ENCODE results near the gene SHMT1.
"Not testable (repeated sequence)": the region's sequence is repeated elsewhere in the genome, so short reads cannot be mapped to it uniquely, and the experiment has no call there.

SHMT1 gene

DNA sequence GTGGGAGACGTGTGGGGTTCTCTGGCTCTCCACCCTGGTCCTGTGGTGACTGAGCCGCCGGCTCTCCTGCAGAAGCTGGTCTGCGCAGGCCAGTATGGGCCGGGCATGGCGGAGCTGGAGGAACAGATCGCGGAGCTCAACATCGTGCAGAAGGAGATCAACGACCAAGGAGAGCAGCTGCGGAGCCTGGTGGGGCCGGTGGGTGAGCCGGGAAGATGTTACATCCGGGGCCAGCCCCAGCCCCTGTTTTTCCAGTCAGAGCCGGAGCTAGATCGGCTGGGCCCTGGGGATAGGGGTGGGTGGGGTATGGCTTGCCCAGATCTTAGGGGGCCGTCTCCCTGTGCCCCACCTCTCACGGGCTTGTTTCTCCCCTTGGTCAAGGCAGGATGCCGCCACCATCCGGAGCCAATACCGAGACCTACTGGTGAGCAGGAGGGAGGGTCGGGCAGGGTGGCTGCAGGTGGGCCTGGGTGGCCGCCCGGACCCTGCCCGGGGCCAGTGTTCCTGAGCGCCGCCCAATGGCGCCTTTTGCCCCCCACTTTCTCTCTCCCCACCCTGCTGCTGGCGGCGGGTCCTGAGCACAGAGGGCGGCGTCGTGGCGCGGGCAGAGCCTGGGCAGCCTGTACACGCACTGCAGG, 19.2 kb upstream of the SHMT1 start:
- TF ChIP-seq, protein P1, sequence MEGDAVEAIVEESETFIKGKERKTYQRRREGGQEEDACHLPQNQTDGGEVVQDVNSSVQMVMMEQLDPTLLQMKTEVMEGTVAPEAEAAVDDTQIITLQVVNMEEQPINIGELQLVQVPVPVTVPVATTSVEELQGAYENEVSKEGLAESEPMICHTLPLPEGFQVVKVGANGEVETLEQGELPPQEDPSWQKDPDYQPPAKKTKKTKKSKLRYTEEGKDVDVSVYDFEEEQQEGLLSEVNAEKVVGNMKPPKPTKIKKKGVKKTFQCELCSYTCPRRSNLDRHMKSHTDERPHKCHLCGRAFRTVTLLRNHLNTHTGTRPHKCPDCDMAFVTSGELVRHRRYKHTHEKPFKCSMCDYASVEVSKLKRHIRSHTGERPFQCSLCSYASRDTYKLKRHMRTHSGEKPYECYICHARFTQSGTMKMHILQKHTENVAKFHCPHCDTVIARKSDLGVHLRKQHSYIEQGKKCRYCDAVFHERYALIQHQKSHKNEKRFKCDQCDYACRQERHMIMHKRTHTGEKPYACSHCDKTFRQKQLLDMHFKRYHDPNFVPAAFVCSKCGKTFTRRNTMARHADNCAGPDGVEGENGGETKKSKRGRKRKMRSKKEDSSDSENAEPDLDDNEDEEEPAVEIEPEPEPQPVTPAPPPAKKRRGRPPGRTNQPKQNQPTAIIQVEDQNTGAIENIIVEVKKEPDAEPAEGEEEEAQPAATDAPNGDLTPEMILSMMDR (IDR thresholded peaks at IDR 0.05; ENCODE audit: low read length, missing control alignments) = no peak
- no peak overlapping the region for H3K4me3 ChIP-seq (replicated peaks; ENCODE audit: low read depth, low read length)
- no peak for DNase-seq (ENCODE audit: low read depth)

DNA sequence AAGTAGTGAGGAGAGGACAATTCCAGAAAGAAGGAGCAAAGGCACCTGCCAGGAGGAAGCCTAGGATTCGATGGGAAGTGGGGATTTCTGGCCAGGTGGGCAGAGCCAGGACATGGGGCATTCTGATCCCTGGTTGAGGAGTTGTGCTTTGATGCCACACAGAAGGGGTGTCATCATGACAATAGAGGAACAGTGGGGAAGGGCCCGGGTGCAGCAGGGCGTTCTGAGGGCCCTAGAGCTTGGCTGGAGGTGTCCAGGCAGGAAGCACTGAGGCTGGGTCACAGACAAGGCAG, 18.5 kb upstream of the SHMT1 start:
- DNase-seq (ENCODE audit: low read depth) = no peak
- TF ChIP-seq, protein P1 (IDR thresholded peaks at IDR 0.05; ENCODE audit: low read length, missing control alignments) = no peak
- H3K4me3 ChIP-seq (replicated peaks; ENCODE audit: low read depth, low read length) = no peak overlapping the region

DNA sequence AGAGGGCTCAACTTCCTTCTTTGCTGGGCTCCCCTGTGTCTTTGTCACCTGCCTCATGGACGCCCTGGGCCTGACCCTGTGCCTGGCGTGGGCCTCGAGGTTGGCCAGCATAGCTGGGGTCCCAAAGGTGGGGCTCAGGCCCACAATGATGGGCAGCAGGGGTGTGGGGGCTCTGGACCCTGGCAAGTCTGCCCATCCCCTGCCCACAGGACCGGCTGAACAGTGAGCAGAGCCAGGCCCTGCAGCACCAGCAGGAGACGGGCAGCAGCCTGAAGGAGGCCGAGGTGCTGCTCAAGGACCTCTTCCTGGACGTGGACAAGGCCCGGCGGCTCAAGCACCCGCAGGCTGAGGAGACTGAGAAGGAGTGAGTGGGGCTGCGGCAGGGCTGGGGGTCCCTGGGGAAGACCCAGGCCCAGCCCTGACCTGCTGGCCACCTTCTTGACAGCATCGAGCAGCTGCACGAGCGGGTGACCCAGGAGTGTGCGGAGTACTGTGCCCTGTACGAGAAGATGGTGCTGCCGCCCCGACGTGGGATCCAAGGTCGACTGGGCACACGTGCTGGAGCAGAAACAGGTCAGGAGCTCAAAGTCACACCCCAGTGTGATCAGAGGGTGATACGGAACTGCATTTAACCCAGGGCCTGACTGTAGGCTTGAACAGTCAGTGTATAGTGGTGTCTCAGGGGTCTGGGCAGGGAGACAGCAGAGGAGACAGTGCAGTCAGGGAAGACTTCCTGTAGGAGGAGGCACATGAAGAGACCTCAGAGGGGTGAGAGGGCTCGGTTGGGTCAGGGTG, 18.0 kb upstream of the SHMT1 start:
- DNase-seq (ENCODE audit: low read depth) = no peak
- H3K4me3 ChIP-seq (replicated peaks; ENCODE audit: low read depth, low read length) = no peak overlapping the region
- TF ChIP-seq, protein P1 (IDR thresholded peaks at IDR 0.05; ENCODE audit: low read length, missing control alignments) = no peak

DNA sequence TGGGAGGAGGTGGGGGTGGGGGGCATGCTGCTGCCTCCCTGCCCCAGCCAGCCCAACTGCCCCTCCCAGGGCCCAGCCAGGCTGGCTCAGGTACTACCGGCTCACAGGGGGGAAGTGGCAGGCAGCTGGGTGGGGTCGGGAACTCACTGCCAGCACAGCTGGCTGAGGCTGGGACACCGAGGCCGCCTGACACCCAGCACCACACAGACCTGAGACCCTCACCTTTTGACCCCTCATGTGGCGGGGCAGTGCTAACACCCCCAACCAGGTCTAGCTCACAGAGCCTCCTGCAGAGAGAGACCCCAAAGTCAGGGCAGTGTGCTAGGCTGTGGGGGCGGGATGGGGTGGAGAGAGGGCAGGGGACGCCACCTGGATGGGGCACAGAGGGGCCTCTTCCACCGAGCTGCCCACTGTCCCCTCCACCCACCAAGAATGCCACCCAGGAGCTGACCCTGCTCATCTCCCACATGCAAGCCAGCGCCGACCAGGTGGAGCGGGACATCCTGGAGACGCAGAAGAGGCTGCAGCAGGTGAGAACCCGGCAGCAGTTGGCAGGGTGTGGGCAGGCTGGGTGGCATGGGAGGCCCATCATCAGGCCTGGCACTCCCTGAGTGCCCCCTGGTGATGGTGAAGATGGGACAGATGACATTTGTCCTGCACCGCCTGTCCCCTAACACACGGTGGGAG, 17.3 kb upstream of the SHMT1 start:
- H3K4me3 ChIP-seq (replicated peaks; ENCODE audit: low read depth, low read length) = no peak overlapping the region
- TF ChIP-seq, protein P1 (IDR thresholded peaks at IDR 0.05; ENCODE audit: low read length, missing control alignments) = no peak
- DNase-seq (ENCODE audit: low read depth) = no peak

DNA sequence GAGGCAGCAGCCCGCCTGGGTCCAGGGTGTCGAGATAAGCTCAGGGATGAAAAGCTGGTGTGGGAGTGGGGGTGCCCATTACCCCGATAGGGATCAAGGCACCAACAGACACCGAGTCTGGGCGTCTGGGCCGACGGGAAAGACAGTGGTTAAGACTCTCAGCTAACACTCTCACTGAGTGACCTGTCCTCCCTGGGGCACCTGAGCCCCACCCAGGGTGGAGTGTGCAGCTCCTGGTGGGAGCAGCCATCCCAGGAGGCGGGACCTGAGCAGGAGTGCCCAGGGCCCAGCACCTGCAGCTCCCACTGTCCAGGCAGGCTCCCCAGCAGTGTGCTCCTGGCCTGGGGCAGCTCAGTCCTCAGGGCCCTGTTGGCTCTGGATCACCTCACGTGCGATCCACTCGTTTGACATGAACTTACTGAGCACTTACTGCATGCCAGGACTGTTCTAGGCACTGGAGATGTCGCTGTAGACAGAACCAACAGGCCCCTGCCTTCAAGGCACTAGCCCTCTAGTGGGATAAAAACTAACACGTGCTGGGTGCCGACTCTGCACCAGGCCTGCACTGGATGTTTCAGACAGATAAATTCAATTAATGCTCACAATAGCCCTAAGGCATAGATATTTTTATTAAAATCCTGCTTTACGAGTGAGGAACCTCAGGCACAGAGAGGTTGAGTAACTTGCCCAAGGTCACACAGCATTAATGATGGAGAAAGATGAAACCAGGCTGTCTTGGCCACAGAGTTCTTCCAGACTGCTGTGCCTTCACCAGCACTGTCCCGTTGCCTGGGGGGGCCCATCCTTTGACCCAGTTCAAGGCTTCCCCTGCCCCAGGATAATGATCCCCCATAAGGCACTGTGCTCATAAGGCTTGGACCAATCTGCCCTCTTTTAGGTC, 16.1 kb upstream of the SHMT1 start:
- H3K4me3 ChIP-seq (replicated peaks; ENCODE audit: low read depth, low read length) = no peak overlapping the region
- no peak for DNase-seq (ENCODE audit: low read depth)
- TF ChIP-seq, protein P1 (IDR thresholded peaks at IDR 0.05; ENCODE audit: low read length, missing control alignments) = no peak

DNA sequence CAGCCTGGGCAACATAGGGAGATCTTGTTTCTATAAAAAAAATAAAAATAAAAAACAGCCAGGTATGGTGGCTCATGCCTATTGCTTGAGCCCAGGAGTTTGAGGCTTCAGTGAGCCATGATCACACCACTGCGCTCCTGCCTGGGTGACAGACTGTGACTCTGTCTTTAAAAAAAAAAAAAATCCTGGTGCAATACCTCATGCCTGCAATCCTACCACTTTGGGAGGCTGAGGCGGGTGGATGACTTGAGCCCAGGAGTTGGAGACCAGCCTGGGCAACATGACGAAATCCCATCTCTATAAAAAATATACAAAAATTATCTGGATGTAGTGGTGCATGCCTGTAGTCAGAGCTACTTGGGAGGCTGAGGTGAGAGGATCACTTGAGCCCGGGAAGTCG, 15.3 kb upstream of the SHMT1 start:
- not testable (repeated sequence) for H3K4me3 ChIP-seq (replicated peaks; ENCODE audit: low read depth, low read length); DNase-seq (ENCODE audit: low read depth)

DNA sequence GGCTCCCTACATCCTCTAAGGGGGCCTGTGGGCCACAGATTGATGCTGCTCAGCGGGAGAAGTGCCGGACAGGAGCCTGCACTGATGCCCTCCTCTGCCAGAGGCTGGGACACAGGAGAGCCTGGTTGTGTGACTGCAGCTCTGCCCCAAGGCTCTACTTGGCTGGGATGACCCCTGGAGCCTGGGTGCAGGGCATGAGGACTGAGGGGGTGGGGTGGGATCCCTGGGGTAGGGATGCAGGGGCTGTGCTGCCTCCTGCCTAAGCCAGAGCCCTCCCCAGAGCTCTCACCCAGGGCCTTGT, 14.8 kb upstream of the SHMT1 start:
- no peak for DNase-seq (ENCODE audit: low read depth)
- TF ChIP-seq, protein P1 (IDR thresholded peaks at IDR 0.05; ENCODE audit: low read length, missing control alignments) = no peak
- no peak overlapping the region for H3K4me3 ChIP-seq (replicated peaks; ENCODE audit: low read depth, low read length)

Measured in fibroblast of pulmonary artery (primary cell).